ENCODE results near the gene SS18. TPM values are rescaled to one million over a fixed set of nuclear protein-coding genes. Genes with fewer than 3 reads are reported as not detected.

Gene SS18
- total RNA-seq, 1 donor from 2014 or later, result 60.0 TPM

- no peak for TF ChIP-seq CTCF (IDR thresholded peaks at IDR 0.05)
- intact Hi-C loops (cut with DNase I), result no loop called here
Observed at GRCh38 chr18:25992566-25992965, 97.8 kb downstream of the SS18 start.

GRCh38 chr18:25990473-25990872, 99.9 kb downstream of the SS18 start:
- intact Hi-C loops (cut with DNase I), result no loop called here
- no peaks in the 10 kb centered on the region for H3K27me3 ChIP-seq

More at GRCh38 chr18:25992566-25992965, 97.8 kb downstream of the SS18 start:
- Histone ChIP-seq H3K27ac (no peak overlapping the region), H3K9me3 (no peaks in the 10 kb centered on the region), H3K4me1 (no peaks in the 10 kb centered on the region), H3K4me3 (no peak overlapping the region), H3K27me3 (no peaks in the 10 kb centered on the region), H3K36me3 (no peaks in the 10 kb centered on the region)
- ATAC-seq, result no peak
- no peak for DNase-seq

GRCh38 chr18:25985707-25986394, 104.6 kb downstream of the SS18 start:
- H3K9me3 ChIP-seq, result no peaks in the 10 kb centered on the region
- intact Hi-C loops (cut with DNase I), result no loop called here
- H3K4me1 ChIP-seq, result no peaks in the 10 kb centered on the region
- no peak overlapping the region for H3K27ac ChIP-seq
- no peak overlapping the region for H3K4me3 ChIP-seq
- DNase-seq (no peak), ATAC-seq (no peak)
- no peak for TF ChIP-seq CTCF (IDR thresholded peaks at IDR 0.05)
- H3K36me3 ChIP-seq, result no peaks in the 10 kb centered on the region
- no peaks in the 10 kb centered on the region for H3K27me3 ChIP-seq

More at GRCh38 chr18:25990473-25990872, 99.9 kb downstream of the SS18 start:
- Histone ChIP-seq H3K36me3 (no peaks in the 10 kb centered on the region), H3K4me1 (no peaks in the 10 kb centered on the region), H3K4me3 (no peak overlapping the region), H3K9me3 (no peaks in the 10 kb centered on the region), H3K27ac (no peak overlapping the region)
- no peak for ATAC-seq
- TF ChIP-seq CTCF (IDR thresholded peaks at IDR 0.05), result no peak
- no peak for DNase-seq

GRCh38 chr18:25983730-25984129, 106.7 kb downstream of the SS18 start:
- H3K36me3 ChIP-seq, result no peaks in the 10 kb centered on the region
- H3K27me3 ChIP-seq, result no peaks in the 10 kb centered on the region
- no peaks in the 10 kb centered on the region for H3K9me3 ChIP-seq
- TF ChIP-seq CTCF (IDR thresholded peaks at IDR 0.05), result no peak
- H3K4me1 ChIP-seq, result no peaks in the 10 kb centered on the region
- DNase-seq (no peak), ATAC-seq (no peak)
- no peak overlapping the region for H3K27ac ChIP-seq
- no peak overlapping the region for H3K4me3 ChIP-seq
- intact Hi-C loops (cut with DNase I), result no loop called here

- Histone ChIP-seq H3K4me3 (no peak overlapping the region), H3K4me1 (no peaks in the 10 kb centered on the region), H3K27me3 (no peaks in the 10 kb centered on the region), H3K27ac (no peak overlapping the region), H3K9me3 (no peaks in the 10 kb centered on the region), H3K36me3 (no peaks in the 10 kb centered on the region)
- TF ChIP-seq CTCF (IDR thresholded peaks at IDR 0.05), result no peak
- ATAC-seq (no peak), DNase-seq (no peak)
- intact Hi-C loops (cut with DNase I), result no loop called here
Observed at GRCh38 chr18:25982961-25983360, 107.5 kb downstream of the SS18 start.

GRCh38 chr18:25982153-25982552, 108.3 kb downstream of the SS18 start:
- Histone ChIP-seq H3K27me3 (no peaks in the 10 kb centered on the region), H3K4me1 (no peaks in the 10 kb centered on the region), H3K9me3 (no peaks in the 10 kb centered on the region), H3K27ac (no peak overlapping the region), H3K4me3 (no peak overlapping the region), H3K36me3 (no peaks in the 10 kb centered on the region)
- no peak for DNase-seq
- intact Hi-C loops (cut with DNase I), result no loop called here
- no peak for TF ChIP-seq CTCF (IDR thresholded peaks at IDR 0.05)
- no peak for ATAC-seq

Data from upper lobe of right lung (tissue), 1 donor.